ENCODE data around the gene TRAP1. TPM values are rescaled to one million over a fixed set of nuclear protein-coding genes. Genes with fewer than 3 reads are reported as not detected.

Gene TRAP1
- total RNA-seq, 1 donor from 2014 or later, result 134 TPM

GRCh38 chr16:3738541-3738940, 21.2 kb upstream of the TRAP1 start:
- no peak for ATAC-seq
- intact Hi-C loops (cut with DNase I), result no loop called here
- DNase-seq (ENCODE audit: missing footprints), result no peak

- ATAC-seq, result no peak
- DNase-seq (ENCODE audit: missing footprints), result no peak
- intact Hi-C loops (cut with DNase I), result no loop called here
Measured at GRCh38 chr16:3738128-3738527, 20.8 kb upstream of the TRAP1 start.

- intact Hi-C loops (cut with DNase I), result no loop called here
- ATAC-seq (no peak), DNase-seq (ENCODE audit: missing footprints) (no peak)
Measured at GRCh38 chr16:3737181-3737580, 19.9 kb upstream of the TRAP1 start.

- intact Hi-C loops (cut with DNase I), result no loop called here
- ATAC-seq, result no peak
- no peak for DNase-seq (ENCODE audit: missing footprints)
Measured at GRCh38 chr16:3736116-3736515, 18.8 kb upstream of the TRAP1 start.

GRCh38 chr16:3735541-3735940, 18.2 kb upstream of the TRAP1 start:
- no peak for ATAC-seq
- intact Hi-C loops (cut with DNase I), result no loop called here
- no peak for DNase-seq (ENCODE audit: missing footprints)

- intact Hi-C loops (cut with DNase I), result no loop called here
- no peak for ATAC-seq
- no peak for DNase-seq (ENCODE audit: missing footprints)
Measured at GRCh38 chr16:3734758-3735221, 17.5 kb upstream of the TRAP1 start.

GRCh38 chr16:3734084-3734757, 16.9 kb upstream of the TRAP1 start:
- DNase-seq (ENCODE audit: missing footprints) (no peak), ATAC-seq (no peak)
- intact Hi-C loops (cut with DNase I), result no loop called here

- ATAC-seq, result no peak
- no peak for DNase-seq (ENCODE audit: missing footprints)
- intact Hi-C loops (cut with DNase I), result no loop called here
Measured at GRCh38 chr16:3732171-3732570, 14.8 kb upstream of the TRAP1 start.

GRCh38 chr16:3731126-3731935, 14.0 kb upstream of the TRAP1 start:
- no peak for DNase-seq (ENCODE audit: missing footprints)
- ATAC-seq, result no peak

GRCh38 chr16:3730161-3731125, 13.1 kb upstream of the TRAP1 start:
- no peak for DNase-seq (ENCODE audit: missing footprints)
- ATAC-seq, result no peak

More at GRCh38 chr16:3731126-3731935, 14.0 kb upstream of the TRAP1 start:
- intact Hi-C loops (cut with DNase I), result no loop called here

GRCh38 chr16:3729161-3730112, 12.1 kb upstream of the TRAP1 start:
- intact Hi-C loops (cut with DNase I), result no loop called here
- no peak for ATAC-seq
- DNase-seq (ENCODE audit: missing footprints), result no peak

More at GRCh38 chr16:3730161-3731125, 13.1 kb upstream of the TRAP1 start:
- intact Hi-C loops (cut with DNase I), result no loop called here

- intact Hi-C loops (cut with DNase I), result no loop called here
- ATAC-seq, result no peak
- no peak for DNase-seq (ENCODE audit: missing footprints)
Measured at GRCh38 chr16:3728424-3729160, 11.3 kb upstream of the TRAP1 start.

GRCh38 chr16:3727806-3728381, 10.6 kb upstream of the TRAP1 start:
- intact Hi-C loops (cut with DNase I), result no loop called here
- DNase-seq (ENCODE audit: missing footprints), result no peak
- ATAC-seq, result no peak

GRCh38 chr16:3726021-3726687, 8.8 kb upstream of the TRAP1 start:
- DNase-seq (ENCODE audit: missing footprints) (no peak), ATAC-seq (no peak)
- intact Hi-C loops (cut with DNase I), result no loop called here

- no peak for ATAC-seq
- intact Hi-C loops (cut with DNase I), result no loop called here
- DNase-seq (ENCODE audit: missing footprints), result no peak
Measured at GRCh38 chr16:3725276-3725675, 8.0 kb upstream of the TRAP1 start.

- intact Hi-C loops (cut with DNase I), result no loop called here
- ATAC-seq (no peak), DNase-seq (ENCODE audit: missing footprints) (no peak)
Measured at GRCh38 chr16:3722508-3722907, 5.2 kb upstream of the TRAP1 start.

GRCh38 chr16:3720418-3720817, 3.1 kb upstream of the TRAP1 start:
- intact Hi-C loops (cut with DNase I), result no loop called here
- no peak for DNase-seq (ENCODE audit: missing footprints)
- ATAC-seq, result no peak

Data from Right ventricle myocardium inferior (tissue), 1 donor.